Bronchial epithelial cell (primary cell): Measurements from ENCODE around the gene ERBB4. TPM values are rescaled to one million over a fixed set of nuclear protein-coding genes. Genes with fewer than 3 reads are reported as not detected.

Experiments used
- DNase-seq: peaks from one replicate; pipeline ENCODE4 v3.0.0-alpha.2; 2010; ENCODE audit warnings: low read depth
- FAIRE-seq: peaks from 2 replicates; lab custom pipeline; 2011; peaks lifted over from hg19 to GRCh38; lab: Jason Lieb, UNC
- H3K27me3 ChIP-seq: 2 replicates; pipeline ENCODE4 v1.5.1; 2011; ENCODE audit warnings: low read length; ENCODE audit not compliant: control insufficient read depth, insufficient read depth
- H3K36me3 ChIP-seq: 2 replicates; pipeline ENCODE4 v1.5.1; 2011; ENCODE audit warnings: low read length; ENCODE audit not compliant: control insufficient read depth, insufficient read depth
- H3K4me3 ChIP-seq: 2 replicates; pipeline ENCODE4 v1.5.1; 2011; ENCODE audit warnings: mild to moderate bottlenecking, low read depth, low read length, control low read depth
- CTCF ChIP-seq: IDR thresholded peaks from 2 replicates; pipeline ENCODE4 v1.5.1; 2011; ENCODE audit warnings: mild to moderate bottlenecking, moderate library complexity, low read length, control low read depth, inconsistent platforms; ENCODE audit not compliant: insufficient read depth, severe bottlenecking
- total RNA-seq: library from RNA; depleted of rRNA; stranded (reverse); fragments of >200 nt; gene quantifications from 2 replicates; pipeline ENCODE4 v1.2.1, GENCODE V29; 2014

Gene ERBB4
- total RNA-seq, 1 donor from 2014 or later: under 0.01 TPM

GRCh38 chr2:211649331-211649730 is 889.3 kb downstream of the ERBB4 start:
- FAIRE-seq: no peak
- no peak for TF ChIP-seq CTCF
- H3K4me3 ChIP-seq: no peak overlapping the region
- no peaks in the 10 kb centered on the region for H3K36me3 ChIP-seq
- DNase-seq: no peak
- H3K27me3 ChIP-seq: no peaks in the 10 kb centered on the region

DNA sequence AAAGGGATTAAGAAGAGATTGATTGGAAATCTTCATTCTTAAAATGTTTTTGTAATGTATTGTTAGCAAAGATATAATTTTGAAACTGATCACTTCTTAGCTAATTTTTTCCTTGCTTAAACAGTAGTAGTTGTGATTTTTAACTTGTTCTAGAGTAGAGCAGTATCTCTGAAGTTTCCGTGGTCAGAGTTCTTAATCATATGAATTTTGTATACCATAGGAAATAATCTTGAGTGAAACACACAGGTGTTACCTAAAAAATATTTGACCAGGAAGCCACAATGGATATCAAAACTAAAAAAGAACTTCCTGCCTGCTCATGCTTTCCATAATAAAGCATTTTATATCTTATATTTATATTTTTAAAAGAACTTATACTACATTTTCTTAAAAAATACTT is 907.1 kb downstream of the ERBB4 start:
- DNase-seq: no peak
- TF ChIP-seq CTCF: no peak
- FAIRE-seq: no peak
- Histone ChIP-seq H3K36me3 (no peaks in the 10 kb centered on the region), H3K27me3 (no peaks in the 10 kb centered on the region), H3K4me3 (no peak overlapping the region)

DNA sequence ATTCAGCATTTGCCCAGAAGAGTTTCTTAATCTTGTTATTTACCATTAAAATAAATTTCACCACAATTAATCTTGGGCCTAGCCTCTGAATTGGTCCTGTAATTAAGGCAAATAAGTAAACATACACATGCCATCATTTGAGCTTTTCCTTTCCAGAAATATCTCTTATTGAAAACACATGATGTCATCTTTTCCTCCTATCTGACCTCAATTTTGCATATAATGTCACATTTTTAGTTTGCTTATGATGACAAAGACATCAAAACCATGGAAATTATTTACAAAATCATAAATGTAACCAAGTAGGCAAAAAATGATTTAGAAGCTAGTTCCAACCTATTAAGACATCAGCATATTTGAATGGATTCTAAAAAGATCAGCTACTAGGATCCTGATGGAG is 915.5 kb downstream of the ERBB4 start:
- no peak for TF ChIP-seq CTCF
- H3K36me3 ChIP-seq: no peaks in the 10 kb centered on the region
- no peak for DNase-seq
- H3K27me3 ChIP-seq: no peaks in the 10 kb centered on the region
- H3K4me3 ChIP-seq: no peak overlapping the region
- FAIRE-seq: no peak

DNA sequence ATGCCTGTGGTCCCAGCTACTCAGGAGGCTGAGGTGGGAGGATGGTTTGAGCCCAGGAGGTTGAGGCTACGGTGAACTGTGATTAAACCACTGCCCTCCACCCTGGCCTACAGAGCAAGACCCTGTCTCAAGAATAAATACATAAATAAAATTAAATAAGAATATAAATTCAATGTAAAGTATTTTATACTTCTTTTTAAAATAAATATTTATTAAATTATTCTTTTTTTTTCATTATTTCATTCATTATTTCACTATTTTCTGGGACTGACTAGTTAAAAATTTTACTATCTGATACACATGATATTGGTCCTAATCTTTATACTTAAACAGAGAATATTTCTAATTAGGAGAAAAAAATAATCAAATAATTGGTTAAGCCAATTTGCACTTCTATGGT is 917.6 kb downstream of the ERBB4 start:
- no peak for TF ChIP-seq CTCF
- Histone ChIP-seq H3K36me3 (no peaks in the 10 kb centered on the region), H3K27me3 (no peaks in the 10 kb centered on the region), H3K4me3 (no peak overlapping the region)
- FAIRE-seq (no peak), DNase-seq (no peak)

- TF ChIP-seq CTCF: no peak
- Histone ChIP-seq H3K36me3 (no peaks in the 10 kb centered on the region), H3K4me3 (no peak overlapping the region), H3K27me3 (no peaks in the 10 kb centered on the region)
- no peak for DNase-seq
- no peak for FAIRE-seq
These were observed 920.8 kb downstream of the ERBB4 start for GRCh38 chr2:211617803-211618202.

- no peak for TF ChIP-seq CTCF
- no peaks in the 10 kb centered on the region for H3K27me3 ChIP-seq
- DNase-seq: no peak
- H3K4me3 ChIP-seq: no peak overlapping the region
- H3K36me3 ChIP-seq: no peaks in the 10 kb centered on the region
- no peak for FAIRE-seq
These were observed 927.0 kb downstream of the ERBB4 start for GRCh38 chr2:211611621-211612020.
